Large intestine (tissue), 3 donors: ENCODE results near the gene SLC7A6OS. TPM values are rescaled to one million over a fixed set of nuclear protein-coding genes. Genes with fewer than 3 reads are reported as not detected.
"Not testable (repeated sequence)": the region's sequence is repeated elsewhere in the genome, so short reads cannot be mapped to it uniquely, and the experiment has no call there.

ENCODE experiments used
- DNase-seq, 2 donors: peaks; one replicate each; pipeline versions ENCODE4 v3.0.0 to v3.0.0-alpha.2; 2013
- H3K27ac ChIP-seq: one replicate; pipeline ENCODE4 v1.5.1; 2013; ENCODE audit warnings: low read length
- H3K27me3 ChIP-seq: 2 replicates; pipeline ENCODE4 v1.6.1; 2013; ENCODE audit warnings: low read length; ENCODE audit not compliant: control insufficient read depth, insufficient read depth
- H3K36me3 ChIP-seq: 2 replicates; pipeline ENCODE4 v1.6.1; 2013; ENCODE audit warnings: low read length; ENCODE audit not compliant: control insufficient read depth, insufficient read depth
- H3K4me1 ChIP-seq: one replicate; pipeline ENCODE4 v1.6.1; 2013; ENCODE audit warnings: low read length; ENCODE audit not compliant: control insufficient read depth, insufficient read depth
- H3K4me3 ChIP-seq: one replicate; pipeline ENCODE4 v1.5.1; 2013; ENCODE audit warnings: low read length
- H3K9me3 ChIP-seq: one replicate; pipeline ENCODE4 v1.6.1; 2013; ENCODE audit warnings: mild to moderate bottlenecking, low read depth, low read length, moderate library complexity; ENCODE audit not compliant: control insufficient read depth
- WGBS: methylation state at CpG from one replicate; pipeline ENCODE4 v1.1.5; 2013; ENCODE audit warnings: low lambda C conversion rate; ENCODE audit not compliant: insufficient coverage; 5-methylcytosine and 5-hydroxymethylcytosine counted together
- polyA plus RNA-seq: library from polyadenylated mRNA; unstranded; fragments of 120-200 nt; gene quantifications from one replicate; pipeline ENCODE4 v1.2.1, GENCODE V29; 2013

SLC7A6OS gene
- polyA plus RNA-seq, 1 donor, result 19.9 TPM

GRCh38 chr16:68289202-68289601 is 21.5 kb downstream of the SLC7A6OS start:
- no peaks in the 10 kb centered on the region for H3K9me3 ChIP-seq
- no peak for DNase-seq
- H3K27ac ChIP-seq, result no peak overlapping the region
- H3K4me1 ChIP-seq, result no peaks in the 10 kb centered on the region
- H3K27me3 ChIP-seq, result no peaks in the 10 kb centered on the region
- H3K36me3 ChIP-seq, result peaks cover 43% of the 10 kb centered on the region
- WGBS, result no CpG with 5 or more reads among the region's 2 CpGs
- H3K4me3 ChIP-seq, result no peak overlapping the region

DNA sequence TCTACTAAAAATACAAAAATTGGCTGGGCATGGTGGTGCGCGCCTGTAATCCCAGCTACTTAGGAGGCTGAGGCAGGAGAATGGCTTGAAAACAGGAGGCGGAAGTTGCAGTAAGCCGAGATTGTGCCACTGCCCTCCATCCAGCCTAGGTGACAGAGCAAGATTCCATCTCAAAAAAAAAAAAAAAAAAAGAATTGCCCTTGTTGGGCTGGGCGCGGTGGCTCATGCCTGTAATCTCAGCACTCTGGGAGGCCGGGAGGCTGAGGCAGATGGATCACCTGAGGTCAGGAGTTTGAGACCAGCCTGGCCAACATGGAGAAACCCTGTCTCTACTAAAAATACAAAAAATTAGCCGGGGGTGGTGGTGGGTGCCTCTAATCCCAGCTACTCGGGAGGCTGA is 21.9 kb downstream of the SLC7A6OS start:
- H3K27me3 ChIP-seq, DNase-seq, H3K4me1 ChIP-seq, H3K4me3 ChIP-seq, H3K9me3 ChIP-seq, H3K27ac ChIP-seq: not testable (repeated sequence)
- H3K36me3 ChIP-seq, result peaks cover 43% of the 10 kb centered on the region
- WGBS, result no CpG with 5 or more reads among the region's 9 CpGs

- no CpG with 5 or more reads among the region's 1 CpG for WGBS
- no peaks in the 10 kb centered on the region for H3K4me1 ChIP-seq
- no peak for DNase-seq
- H3K4me3 ChIP-seq, result no peak overlapping the region
- H3K36me3 ChIP-seq, result peaks cover 38% of the 10 kb centered on the region
- H3K27me3 ChIP-seq, result no peaks in the 10 kb centered on the region
- no peak overlapping the region for H3K27ac ChIP-seq
- H3K9me3 ChIP-seq, result no peaks in the 10 kb centered on the region
These were observed 22.5 kb downstream of the SLC7A6OS start for GRCh38 chr16:68288252-68288650.

DNA sequence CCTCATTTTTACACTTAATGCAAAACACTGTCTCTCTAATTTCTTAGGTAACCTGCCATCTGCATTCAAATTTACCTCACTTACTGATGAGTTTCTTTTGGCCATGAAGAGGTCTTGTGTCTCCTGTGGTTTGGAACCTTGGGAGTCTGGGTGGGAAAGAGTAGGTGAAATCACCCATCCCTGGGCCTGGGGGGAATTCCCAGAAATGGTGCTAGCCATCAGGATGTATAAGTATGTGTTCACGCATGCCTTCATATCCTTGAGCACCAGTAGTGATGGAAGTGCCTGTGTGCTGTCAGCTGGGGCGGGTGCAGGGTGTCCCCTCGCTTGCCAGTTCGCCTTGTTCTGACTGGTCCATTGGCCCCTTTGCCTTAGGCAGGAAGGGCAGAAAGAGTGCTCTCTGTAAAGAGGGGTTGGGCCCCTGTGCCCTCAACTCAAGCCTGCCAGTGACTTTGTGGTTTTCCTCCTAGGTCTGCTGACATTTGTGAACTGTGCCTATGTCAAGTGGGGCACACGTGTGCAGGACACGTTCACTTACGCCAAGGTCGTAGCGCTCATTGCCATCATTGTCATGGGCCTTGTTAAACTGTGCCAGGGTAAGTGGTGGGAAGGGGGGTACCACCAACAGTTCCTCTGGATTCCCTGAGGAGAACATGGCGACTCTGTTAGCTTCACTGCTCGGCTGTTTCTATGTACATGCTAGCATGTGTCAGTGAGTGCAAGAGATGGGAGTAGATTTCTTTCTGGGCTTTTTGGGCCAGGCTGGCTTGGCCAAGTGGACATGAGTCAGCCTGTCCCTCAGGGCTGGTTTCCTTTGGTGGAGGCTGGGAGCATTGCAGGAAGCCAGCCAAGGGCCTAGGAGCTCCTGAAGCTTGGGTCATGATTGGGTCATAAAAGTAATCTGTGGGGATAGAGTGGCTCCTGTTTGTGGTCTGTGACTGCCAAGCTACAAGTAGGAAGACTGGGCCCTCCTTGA is 23.2 kb downstream of the SLC7A6OS start:
- Histone ChIP-seq H3K9me3 (no peaks in the 10 kb centered on the region), H3K4me1 (no peaks in the 10 kb centered on the region), H3K27me3 (no peaks in the 10 kb centered on the region), H3K4me3 (no peak overlapping the region), H3K36me3 (peaks cover 34% of the 10 kb centered on the region), H3K27ac (no peak overlapping the region)
- WGBS, result no CpG with 5 or more reads among the region's 11 CpGs
- DNase-seq, result no peak

DNA sequence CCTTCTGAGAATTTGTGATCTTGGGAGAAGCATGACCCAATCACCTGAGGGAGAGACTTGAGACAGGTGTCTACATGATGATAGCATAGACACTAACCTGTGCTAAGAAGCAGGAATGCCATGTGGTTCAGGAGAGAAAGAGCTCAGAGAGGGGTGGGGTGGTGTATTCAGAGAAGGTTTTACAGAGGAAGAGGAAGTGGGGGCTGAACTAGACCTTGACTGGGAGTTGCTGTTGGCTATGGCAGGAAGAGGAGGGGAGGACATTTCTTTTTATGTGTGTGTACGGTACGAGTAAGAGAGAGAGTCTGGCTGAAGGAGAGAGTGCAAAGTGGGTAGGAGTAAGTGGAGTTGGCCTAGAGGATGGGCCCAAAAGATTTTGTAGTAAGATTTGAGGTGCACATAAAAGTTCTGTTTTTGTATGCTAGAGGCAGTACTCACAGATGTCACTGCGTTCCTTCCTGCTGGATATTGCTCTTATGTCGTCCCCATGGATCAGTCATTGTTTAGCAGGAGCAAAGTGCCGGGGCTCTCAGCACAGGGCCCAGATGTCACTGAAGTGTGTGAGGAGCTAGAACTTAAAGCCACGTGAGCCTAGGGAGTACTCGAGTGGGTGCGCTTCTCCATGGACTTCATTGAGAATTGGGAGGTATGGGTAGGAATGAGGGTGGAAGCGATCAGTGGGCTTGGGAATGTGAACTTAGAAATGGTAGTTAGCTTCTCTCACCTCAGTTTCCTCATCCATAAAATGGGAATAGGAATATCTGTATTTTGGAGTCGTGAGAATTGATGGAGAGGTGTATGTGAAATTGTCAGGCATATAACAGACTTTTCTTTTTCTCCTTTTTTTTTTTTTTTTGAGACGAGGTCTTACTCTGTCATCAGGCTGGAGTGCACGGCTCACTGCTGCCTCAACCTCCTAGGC is 24.3 kb downstream of the SLC7A6OS start:
- Histone ChIP-seq H3K4me3 (no peak overlapping the region), H3K36me3 (peaks cover 29% of the 10 kb centered on the region), H3K4me1 (no peaks in the 10 kb centered on the region), H3K27me3 (no peaks in the 10 kb centered on the region), H3K9me3 (no peaks in the 10 kb centered on the region), H3K27ac (no peak overlapping the region)
- 100% methylated on average over 2 of the region's 12 CpGs for WGBS
- DNase-seq, result no peak

DNA sequence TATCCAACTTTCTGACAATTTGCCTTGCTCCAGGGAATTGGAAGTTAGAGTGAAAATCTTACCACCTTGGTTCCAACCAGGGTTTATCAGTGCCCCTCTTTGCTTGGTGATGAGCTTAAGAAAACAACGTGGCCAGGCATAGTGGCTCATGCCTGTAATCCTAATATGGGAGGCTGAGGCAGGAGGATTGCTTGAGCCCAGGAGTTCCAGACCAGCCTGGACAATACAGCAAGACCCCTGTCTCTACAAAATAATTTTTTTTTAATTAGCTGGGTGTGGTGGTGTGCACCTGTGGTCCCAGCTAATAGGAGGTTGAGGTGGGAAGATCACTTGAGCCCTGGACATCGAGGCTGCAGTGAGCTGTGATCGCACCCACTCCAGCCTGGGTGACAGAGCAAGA is 25.1 kb downstream of the SLC7A6OS start:
- H3K4me3 ChIP-seq, result no peak overlapping the region
- H3K4me1 ChIP-seq, result no peaks in the 10 kb centered on the region
- DNase-seq, result no peak
- WGBS, result 100% methylated on average over 2 of the region's 3 CpGs
- H3K9me3 ChIP-seq, result no peaks in the 10 kb centered on the region
- H3K27ac ChIP-seq, result no peak overlapping the region
- H3K36me3 ChIP-seq, result peaks cover 23% of the 10 kb centered on the region
- H3K27me3 ChIP-seq, result no peaks in the 10 kb centered on the region

- Histone ChIP-seq H3K4me3 (no peak overlapping the region), H3K27ac (no peak overlapping the region), H3K27me3 (no peaks in the 10 kb centered on the region), H3K9me3 (no peaks in the 10 kb centered on the region), H3K4me1 (no peaks in the 10 kb centered on the region), H3K36me3 (peaks cover 18% of the 10 kb centered on the region)
- 62% methylated on average over 2 of the region's 5 CpGs for WGBS
- DNase-seq, result no peak
These were observed 25.9 kb downstream of the SLC7A6OS start for GRCh38 chr16:68284847-68285246.

GRCh38 chr16:68283801-68284598 is 26.7 kb downstream of the SLC7A6OS start:
- Histone ChIP-seq H3K27ac (no peak overlapping the region), H3K9me3 (no peaks in the 10 kb centered on the region), H3K4me1 (no peaks in the 10 kb centered on the region), H3K36me3 (peaks cover 15% of the 10 kb centered on the region), H3K27me3 (no peaks in the 10 kb centered on the region), H3K4me3 (no peak overlapping the region)
- 100% methylated on average over 2 of the region's 9 CpGs for WGBS
- DNase-seq, result no peak

- DNase-seq, result no peak
- Histone ChIP-seq H3K9me3 (no peaks in the 10 kb centered on the region), H3K4me1 (no peaks in the 10 kb centered on the region), H3K4me3 (no peak overlapping the region), H3K27me3 (no peaks in the 10 kb centered on the region), H3K36me3 (peaks cover 14% of the 10 kb centered on the region), H3K27ac (no peak overlapping the region)
- no CpG with 5 or more reads among the region's 5 CpGs for WGBS
These were observed 27.4 kb downstream of the SLC7A6OS start for GRCh38 chr16:68283346-68283745.

DNA sequence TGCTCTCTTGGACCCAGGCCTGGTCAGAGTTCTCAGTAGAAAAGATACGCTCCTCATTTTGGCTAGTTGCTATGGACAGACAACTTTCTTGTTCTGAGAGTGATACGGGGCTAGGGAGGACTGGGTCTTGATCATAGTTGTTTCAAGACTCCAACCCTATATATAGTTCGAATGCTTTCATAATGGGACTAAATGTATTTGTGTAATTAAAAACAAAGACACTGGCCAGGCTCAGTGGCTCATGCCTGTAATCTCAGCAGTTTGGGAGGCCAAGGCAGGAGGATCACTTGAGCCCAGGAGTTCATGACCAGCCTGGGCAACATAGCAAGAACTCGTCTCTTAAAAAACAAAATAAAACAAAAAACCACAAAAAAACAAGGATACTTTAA is 28.7 kb downstream of the SLC7A6OS start:
- Histone ChIP-seq H3K27me3 (no peaks in the 10 kb centered on the region), H3K4me1 (no peaks in the 10 kb centered on the region), H3K9me3 (no peaks in the 10 kb centered on the region), H3K4me3 (no peak overlapping the region), H3K27ac (no peak overlapping the region), H3K36me3 (peaks cover 11% of the 10 kb centered on the region)
- no CpG with 5 or more reads among the region's 4 CpGs for WGBS
- no peak for DNase-seq
